Hepatocyte (in vitro differentiated cells): ENCODE data around the gene ZFPM1.

ENCODE experiments used
- EZH2 ChIP-seq: fragments of 200-600 bp; sonication (generic); IDR thresholded peaks from 2 replicates; pipeline ENCODE4 v1.6.1; 2016; ENCODE audit warnings: antibody characterized with exemption, mild to moderate bottlenecking, borderline replicate concordance
- EZH2phosphoT487 ChIP-seq: fragments of 200-600 bp; sonication (generic); IDR thresholded peaks from one replicate; pipeline ENCODE4 v1.6.1; 2018; ENCODE audit warnings: antibody characterized with exemption, mild to moderate bottlenecking, low read depth, moderate library complexity; ENCODE audit not compliant: unreplicated experiment, severe bottlenecking
- TF ChIP-seq, protein P1 (sequence below): fragments of 200-600 bp; sonication (generic); IDR thresholded peaks from 2 replicates; pipeline ENCODE4 v1.5.1; 2016; ENCODE audit warnings: antibody characterized with exemption, mild to moderate bottlenecking; ENCODE audit not compliant: poor library complexity

DNA sequence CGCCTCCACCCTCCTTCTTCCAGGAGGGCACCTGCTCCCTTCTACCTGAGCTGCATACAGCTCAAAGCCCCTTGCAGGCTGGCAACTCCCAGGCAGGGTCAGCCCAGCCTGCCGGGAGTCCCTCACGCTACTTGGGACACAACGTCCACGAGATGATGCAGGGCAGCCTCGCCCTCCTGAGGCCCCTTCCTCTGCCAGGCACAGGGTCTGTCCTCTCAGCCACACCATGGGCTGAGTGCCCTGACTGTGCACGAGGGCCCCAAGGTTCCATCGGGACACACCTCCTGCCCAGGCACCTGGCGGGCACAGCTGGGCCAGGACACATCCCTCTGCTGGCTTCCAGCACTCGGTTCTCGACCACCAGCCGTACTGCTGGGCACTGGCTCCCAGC, 86.2 kb downstream of the ZFPM1 start:
- TF ChIP-seq, protein P1, sequence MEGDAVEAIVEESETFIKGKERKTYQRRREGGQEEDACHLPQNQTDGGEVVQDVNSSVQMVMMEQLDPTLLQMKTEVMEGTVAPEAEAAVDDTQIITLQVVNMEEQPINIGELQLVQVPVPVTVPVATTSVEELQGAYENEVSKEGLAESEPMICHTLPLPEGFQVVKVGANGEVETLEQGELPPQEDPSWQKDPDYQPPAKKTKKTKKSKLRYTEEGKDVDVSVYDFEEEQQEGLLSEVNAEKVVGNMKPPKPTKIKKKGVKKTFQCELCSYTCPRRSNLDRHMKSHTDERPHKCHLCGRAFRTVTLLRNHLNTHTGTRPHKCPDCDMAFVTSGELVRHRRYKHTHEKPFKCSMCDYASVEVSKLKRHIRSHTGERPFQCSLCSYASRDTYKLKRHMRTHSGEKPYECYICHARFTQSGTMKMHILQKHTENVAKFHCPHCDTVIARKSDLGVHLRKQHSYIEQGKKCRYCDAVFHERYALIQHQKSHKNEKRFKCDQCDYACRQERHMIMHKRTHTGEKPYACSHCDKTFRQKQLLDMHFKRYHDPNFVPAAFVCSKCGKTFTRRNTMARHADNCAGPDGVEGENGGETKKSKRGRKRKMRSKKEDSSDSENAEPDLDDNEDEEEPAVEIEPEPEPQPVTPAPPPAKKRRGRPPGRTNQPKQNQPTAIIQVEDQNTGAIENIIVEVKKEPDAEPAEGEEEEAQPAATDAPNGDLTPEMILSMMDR, result no peak
- TF ChIP-seq EZH2phosphoT487, result no peak
- no peak for TF ChIP-seq EZH2
